PC-9 (cell line): ENCODE results near the gene LRRTM4. TPM values are rescaled to one million over a fixed set of nuclear protein-coding genes. Genes with fewer than 3 reads are reported as not detected.

Experiments used
- BruUV-seq: library from RNA; stranded (reverse); fragments of 400-500 nt; replicated peaks from 2 replicates; lab custom pipeline; 2021; lab: Mats Ljungman, UMichigan
- CTCF ChIA-PET: fragments of 300-600 bp; sonication (Branson Sonifier 250); formaldehyde crosslinking; loops from one replicate; lab custom pipeline; 2022; ENCODE audit warnings: antibody characterized with exemption; lab: Charles Lee
- POLR2A ChIA-PET: fragments of 300-600 bp; sonication (Branson Sonifier 250); formaldehyde crosslinking; loops from one replicate; lab custom pipeline; 2022; ENCODE audit warnings: antibody characterized with exemption; ENCODE audit not compliant: unreplicated experiment; lab: Charles Lee
- DNase-seq, 2 experiments: peaks; one replicate each; pipeline versions ENCODE4 v3.0.0 to v3.0.0-alpha.2; 2015 to 2022; ENCODE audit warnings: mixed read lengths in 1 of 2
- H2AFZ ChIP-seq: fragments of 200-600 bp; sonication (generic); 2 replicates; pipeline ENCODE4 v1.8.1; 2017; ENCODE audit warnings: antibody characterized with exemption
- H3F3A ChIP-seq: fragments of 200-600 bp; sonication (generic); 2 replicates; pipeline ENCODE4 v1.8.1; 2017; ENCODE audit warnings: antibody characterized with exemption, mild to moderate bottlenecking, low read depth; ENCODE audit not compliant: insufficient read depth
- H3K27ac ChIP-seq: fragments of 200-600 bp; sonication (generic); 2 replicates; pipeline ENCODE4 v1.6.1; 2016; ENCODE audit warnings: mixed run types
- H3K27me3 ChIP-seq: fragments of 200-600 bp; sonication (generic); 2 replicates; pipeline ENCODE4 v1.6.1; 2016; ENCODE audit warnings: low read depth, mixed run types; ENCODE audit not compliant: insufficient read depth
- H3K36me3 ChIP-seq: fragments of 200-600 bp; sonication (generic); 2 replicates; pipeline ENCODE4 v1.6.1; 2016; ENCODE audit warnings: low read depth, mixed run types
- H3K4me1 ChIP-seq: fragments of 200-600 bp; sonication (generic); replicated peaks from 2 replicates; pipeline ENCODE4 v1.6.1; 2016; ENCODE audit warnings: mixed run types; ENCODE audit not compliant: insufficient read depth
- H3K4me2 ChIP-seq: fragments of 200-600 bp; sonication (generic); 2 replicates; pipeline ENCODE4 v1.6.1; 2017; ENCODE audit warnings: mixed run types
- H3K4me3 ChIP-seq: fragments of 200-600 bp; sonication (generic); 2 replicates; pipeline ENCODE4 v1.6.1; 2016; ENCODE audit warnings: mixed run types
- H3K79me2 ChIP-seq: fragments of 200-600 bp; sonication (generic); 2 replicates; pipeline ENCODE4 v1.6.1; 2017; ENCODE audit warnings: low read depth, mixed run types
- H3K9me2 ChIP-seq: fragments of 200-600 bp; sonication (generic); 2 replicates; pipeline ENCODE4 v1.8.1; 2017; ENCODE audit warnings: mild to moderate bottlenecking; ENCODE audit not compliant: insufficient read depth
- H3K9me3 ChIP-seq: fragments of 200-600 bp; sonication (generic); 2 replicates; pipeline ENCODE4 v1.8.1; 2016; ENCODE audit warnings: low read depth; ENCODE audit not compliant: insufficient read depth
- H4K20me1 ChIP-seq: fragments of 200-600 bp; sonication (generic); 2 replicates; pipeline ENCODE4 v1.8.1; 2017; ENCODE audit not compliant: insufficient read depth
- CTCF ChIP-seq: fragments of 200-600 bp; sonication (generic); conservative IDR thresholded peaks from 2 replicates; pipeline ENCODE4 v1.6.1; 2017; ENCODE audit warnings: mixed run types, antibody characterized with exemption, mild to moderate bottlenecking, moderate library complexity
- EZH2 ChIP-seq: fragments of 200-600 bp; sonication (generic); IDR thresholded peaks from 2 replicates; pipeline ENCODE4 v1.8.0; 2017; ENCODE audit warnings: antibody characterized with exemption, low read depth
- intact Hi-C: fragments of 100-400 bp; cut with micrococcal nuclease; formaldehyde crosslinking; loops from one replicate; pipeline ENCODE4 v1.10.0; 2022; ENCODE audit not compliant: unreplicated experiment
- total RNA-seq: library from RNA; stranded (reverse); gene quantifications from 2 replicates; pipeline ENCODE4 v1.2.3, GENCODE V29; 2021

LRRTM4 gene
- total RNA-seq, 1 experiment from 2014 or later, result 2.2 TPM

- H3K4me2 ChIP-seq, result no peak overlapping the region
- intact Hi-C loops, result no loop called here
- H3K27me3 ChIP-seq, result no peaks in the 10 kb centered on the region
- no peaks in the 10 kb centered on the region for H3K9me2 ChIP-seq
- TF ChIP-seq EZH2 (no peak), CTCF (no peak)
- no peak for DNase-seq
- H3K27ac ChIP-seq, result no peak overlapping the region
- ChIA-PET POLR2A (no interaction called here), CTCF (no interaction called here)
- no peaks in the 10 kb centered on the region for H3F3A ChIP-seq
- no peaks in the 10 kb centered on the region for H3K4me1 ChIP-seq
- no peak overlapping the region for H2AFZ ChIP-seq
- H3K4me3 ChIP-seq, result no peak overlapping the region
- H3K9me3 ChIP-seq, result no peaks in the 10 kb centered on the region
- H4K20me1 ChIP-seq, result no peaks in the 10 kb centered on the region
- BruUV-seq, result no TSS peak
- H3K79me2 ChIP-seq, result no peaks in the 10 kb centered on the region
- no peaks in the 10 kb centered on the region for H3K36me3 ChIP-seq
Measured at GRCh38 chr2:77301441-77301840, 220.7 kb downstream of the LRRTM4 start.

- Histone ChIP-seq H3K9me3 (no peaks in the 10 kb centered on the region), H4K20me1 (no peaks in the 10 kb centered on the region), H2AFZ (no peak overlapping the region), H3K27me3 (no peaks in the 10 kb centered on the region), H3K4me3 (no peak overlapping the region), H3F3A (no peaks in the 10 kb centered on the region), H3K27ac (no peak overlapping the region), H3K4me2 (no peak overlapping the region), H3K9me2 (no peaks in the 10 kb centered on the region), H3K79me2 (no peaks in the 10 kb centered on the region), H3K4me1 (no peaks in the 10 kb centered on the region), H3K36me3 (no peaks in the 10 kb centered on the region)
- TF ChIP-seq CTCF (no peak), EZH2 (no peak)
- ChIA-PET CTCF (no interaction called here), POLR2A (no interaction called here)
- no TSS peak for BruUV-seq
- intact Hi-C loops, result no loop called here
- DNase-seq, result no peak
Measured at GRCh38 chr2:77296791-77297190, 225.4 kb downstream of the LRRTM4 start.

- H3K27me3 ChIP-seq, result no peaks in the 10 kb centered on the region
- H3F3A ChIP-seq, result no peaks in the 10 kb centered on the region
- intact Hi-C loops, result no loop called here
- no peaks in the 10 kb centered on the region for H3K4me1 ChIP-seq
- BruUV-seq, result no TSS peak
- H3K4me2 ChIP-seq, result no peak overlapping the region
- no peaks in the 10 kb centered on the region for H3K9me2 ChIP-seq
- H3K79me2 ChIP-seq, result no peaks in the 10 kb centered on the region
- CTCF ChIA-PET, result no interaction called here
- H3K4me3 ChIP-seq, result no peak overlapping the region
- no peak overlapping the region for H2AFZ ChIP-seq
- POLR2A ChIA-PET, result no interaction called here
- H4K20me1 ChIP-seq, result no peaks in the 10 kb centered on the region
- no peak for TF ChIP-seq EZH2
- TF ChIP-seq CTCF, result no peak
- H3K9me3 ChIP-seq, result no peaks in the 10 kb centered on the region
- DNase-seq, result no peak
- H3K36me3 ChIP-seq, result no peaks in the 10 kb centered on the region
- no peak overlapping the region for H3K27ac ChIP-seq
Measured at GRCh38 chr2:77294474-77294873, 227.7 kb downstream of the LRRTM4 start.
